ENCODE measurements around the gene CLEC6A. TPM values are rescaled to one million over a fixed set of nuclear protein-coding genes. Genes with fewer than 3 reads are reported as not detected.
"Not testable (repeated sequence)": the region's sequence is repeated elsewhere in the genome, so short reads cannot be mapped to it uniquely, and the experiment has no call there.

Gene CLEC6A
- total RNA-seq, 1 experiment from 2014 or later: not detected

DNA sequence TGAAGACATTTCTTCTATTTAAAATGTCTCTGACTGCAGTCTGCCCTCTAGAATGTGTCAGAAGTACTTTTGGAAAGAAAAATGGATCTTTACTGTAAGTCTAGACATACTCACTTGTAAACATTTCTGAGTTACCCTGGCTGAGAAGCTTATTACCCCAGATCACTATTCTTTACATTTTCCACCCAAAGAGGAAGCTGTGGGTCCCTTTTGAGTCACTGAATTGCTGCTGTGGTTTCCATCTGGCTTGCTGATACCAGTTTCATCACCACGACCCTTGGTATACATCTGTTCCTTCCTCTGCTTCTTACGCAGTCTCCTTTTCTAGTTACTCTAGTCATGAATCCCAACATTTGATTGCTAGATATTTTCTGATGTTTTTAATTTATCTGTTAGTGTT lies 37.3 kb downstream of the CLEC6A start:
- DNase-seq (ENCODE audit: low spot score): no peak

DNA sequence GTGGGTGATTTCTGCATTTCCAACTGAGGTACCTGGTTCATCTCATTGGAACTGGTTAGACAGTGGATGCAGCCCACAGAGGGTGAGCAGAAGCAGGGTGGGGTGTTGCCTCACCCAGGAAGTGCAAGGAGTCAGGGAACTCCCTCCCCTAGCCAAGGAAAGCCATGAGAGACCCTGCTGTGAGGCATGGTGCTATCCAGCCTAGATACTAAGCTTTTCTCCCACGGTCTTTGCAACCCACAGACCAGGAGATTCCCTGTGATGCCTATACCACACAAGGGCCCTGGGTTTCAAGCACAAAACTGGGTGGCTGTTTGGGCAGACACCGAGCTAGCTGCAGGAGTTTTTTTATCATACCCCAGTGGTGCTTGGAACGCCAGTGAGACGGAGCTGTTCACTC lies 39.9 kb downstream of the CLEC6A start:
- DNase-seq (ENCODE audit: low spot score): not testable (repeated sequence)

DNA sequence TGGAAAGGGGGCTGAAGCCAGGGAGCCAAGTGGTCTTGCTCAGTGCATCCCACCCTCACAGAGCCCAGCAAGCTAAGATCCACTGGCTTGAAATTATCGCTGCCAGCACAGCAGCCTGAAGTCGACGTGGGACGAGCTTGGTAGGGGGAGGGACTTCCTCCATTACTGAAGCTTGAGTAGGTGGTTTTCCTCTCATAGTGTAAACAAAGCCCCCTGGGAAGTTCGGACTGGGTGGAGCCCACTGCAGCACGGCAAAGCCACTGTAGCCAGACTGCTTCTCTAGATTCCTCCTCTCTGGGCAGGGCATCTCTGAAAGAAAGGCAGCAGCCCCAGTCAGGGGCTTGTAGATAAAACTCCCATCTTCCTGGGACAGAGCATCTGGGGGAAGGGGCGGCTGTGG lies 40.3 kb downstream of the CLEC6A start:
- DNase-seq (ENCODE audit: low spot score): not testable (repeated sequence)

DNA sequence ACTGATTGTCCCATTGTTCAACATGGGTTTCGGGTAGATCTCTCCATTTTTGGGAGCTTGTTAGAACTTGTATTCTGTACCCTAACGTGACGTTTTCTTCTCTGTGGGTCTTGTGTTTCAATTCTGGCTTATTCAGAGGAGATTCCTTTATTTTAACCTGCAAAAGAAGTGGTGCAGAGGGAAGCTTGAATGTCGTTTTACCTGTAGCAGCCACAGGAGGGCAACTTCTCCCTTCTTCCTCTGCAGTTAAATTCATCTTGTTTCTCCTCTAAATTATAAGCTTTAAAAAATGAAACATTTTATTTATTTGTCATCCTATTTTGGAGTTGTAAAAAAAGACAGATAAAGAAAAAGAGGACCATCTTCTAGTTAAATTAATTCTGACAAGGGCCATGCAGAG lies 43.9 kb downstream of the CLEC6A start:
- DNase-seq (ENCODE audit: low spot score): no peak

DNA sequence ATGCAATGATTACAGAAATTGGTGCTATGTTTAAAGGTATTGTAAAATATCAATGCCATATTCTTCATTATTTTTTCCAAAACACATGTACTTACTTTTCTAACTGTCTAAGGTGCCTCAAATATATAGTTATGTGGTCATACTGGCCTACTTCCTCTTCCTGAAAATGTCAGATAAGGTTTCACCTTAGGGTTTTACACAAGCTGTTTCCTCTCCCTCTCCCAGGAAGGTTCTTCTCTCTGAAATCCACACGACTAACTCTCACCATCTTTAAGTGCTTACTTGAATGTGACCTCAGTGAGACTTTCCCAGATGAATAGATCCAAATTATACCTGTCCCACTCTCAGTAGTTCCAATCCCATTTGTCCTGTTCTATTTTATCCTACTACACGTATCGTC lies 46.0 kb downstream of the CLEC6A start:
- DNase-seq (ENCODE audit: low spot score): no peak

DNA sequence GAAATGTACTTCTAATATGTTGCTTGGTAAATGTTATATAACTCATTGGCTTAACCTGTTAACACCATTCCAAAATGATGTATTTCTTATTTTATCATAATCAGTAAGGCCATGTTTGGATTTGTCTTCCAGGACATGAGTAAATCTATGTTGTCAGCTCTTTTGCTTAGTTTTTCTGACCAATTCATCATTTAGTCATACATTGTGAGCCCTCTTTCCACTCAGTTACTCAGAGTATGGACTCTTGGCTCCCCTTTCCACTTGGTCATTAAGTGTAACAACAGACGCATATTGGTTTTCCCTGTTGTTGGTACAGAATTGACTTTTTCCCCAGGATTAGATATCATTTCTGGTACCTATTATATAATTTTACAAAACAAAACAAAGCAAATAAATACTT lies 48.6 kb downstream of the CLEC6A start:
- no peak for DNase-seq (ENCODE audit: low spot score)

DNA sequence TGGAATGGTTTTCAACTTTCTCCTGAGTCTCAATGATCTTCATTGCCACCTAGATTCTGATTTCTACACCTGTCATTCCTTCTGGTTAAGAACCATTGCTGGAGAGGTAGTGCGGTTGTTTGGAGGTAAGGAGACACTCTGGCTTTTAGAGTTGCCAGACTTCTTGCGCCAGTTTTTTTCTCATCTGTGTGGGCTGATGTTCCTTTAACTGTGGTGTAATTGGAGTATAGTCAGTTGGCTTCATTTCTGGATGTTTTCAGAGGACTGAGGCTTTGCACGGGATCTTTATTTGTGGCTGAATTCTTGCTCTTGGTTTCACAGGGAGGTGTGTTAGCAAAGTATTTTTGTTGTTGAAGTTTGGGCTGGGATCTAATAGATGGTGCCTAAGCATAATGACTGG lies 51.8 kb downstream of the CLEC6A start:
- DNase-seq (ENCODE audit: low spot score): no peak

DNA sequence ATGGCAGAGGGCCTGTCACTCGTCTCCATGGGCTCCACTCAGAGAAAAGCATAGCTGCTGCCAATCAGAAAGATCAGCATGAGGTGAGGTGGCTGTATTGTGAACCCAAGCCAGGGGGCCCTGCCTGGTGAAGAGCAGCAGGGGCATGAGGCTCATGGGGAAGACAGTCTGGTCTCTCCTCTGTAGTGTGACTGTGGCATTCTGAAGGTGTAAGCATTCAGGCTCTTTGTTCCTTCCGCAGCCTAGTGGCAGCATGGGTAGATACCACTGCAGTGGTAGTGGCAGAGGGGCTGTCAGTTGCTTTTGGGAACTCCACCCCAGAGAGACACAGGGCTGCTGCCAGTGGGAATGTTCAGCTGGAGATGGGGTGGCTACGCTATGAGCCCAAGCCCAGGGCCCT lies 52.5 kb downstream of the CLEC6A start:
- DNase-seq (ENCODE audit: low spot score): no peak

DNA sequence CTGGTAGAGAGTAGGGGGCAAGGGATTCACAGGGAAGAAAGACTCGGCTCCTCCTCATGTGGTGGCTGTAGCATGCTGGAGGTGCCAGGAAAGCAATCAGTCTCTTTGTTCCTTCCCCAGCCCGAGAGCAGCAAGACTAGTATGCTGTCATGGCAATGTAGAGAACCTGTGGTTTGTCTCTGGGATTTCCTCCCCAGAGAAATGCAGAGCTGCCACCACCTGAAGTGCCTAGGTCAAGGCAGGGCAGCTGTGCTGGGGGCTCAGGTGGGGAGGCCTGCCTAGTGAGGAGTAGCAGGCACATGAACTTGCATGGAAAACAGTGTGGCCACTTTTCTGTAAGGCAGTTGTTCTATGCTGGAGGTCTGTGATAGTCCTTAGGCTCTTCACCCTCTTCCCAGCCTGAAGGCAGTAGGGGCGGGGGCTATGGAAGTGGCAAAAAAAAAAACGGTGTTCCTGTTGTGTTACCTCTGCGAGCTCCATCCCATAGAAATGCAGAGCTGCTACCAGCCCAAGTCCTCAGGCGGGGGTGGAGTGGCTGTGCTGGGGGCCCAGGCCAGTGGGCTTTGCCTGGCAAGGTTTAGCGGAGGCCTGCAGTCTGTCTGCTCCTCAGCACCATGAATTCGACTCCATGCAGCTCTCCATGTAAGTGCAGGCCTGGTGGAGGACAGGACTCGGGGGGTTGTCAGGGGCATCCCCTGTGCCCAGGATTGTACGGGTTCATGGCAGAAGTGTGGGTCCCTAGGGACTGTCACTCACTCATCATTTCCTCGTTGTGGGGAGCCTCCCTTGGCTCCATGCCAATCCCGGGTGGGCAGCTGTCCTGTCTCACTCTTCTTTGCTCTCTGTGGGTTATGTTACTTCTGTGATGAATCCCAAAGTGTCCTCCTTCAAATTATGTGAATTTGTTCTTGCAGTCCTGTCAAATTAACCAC lies 53.4 kb downstream of the CLEC6A start:
- DNase-seq (ENCODE audit: low spot score): no peak

DNA sequence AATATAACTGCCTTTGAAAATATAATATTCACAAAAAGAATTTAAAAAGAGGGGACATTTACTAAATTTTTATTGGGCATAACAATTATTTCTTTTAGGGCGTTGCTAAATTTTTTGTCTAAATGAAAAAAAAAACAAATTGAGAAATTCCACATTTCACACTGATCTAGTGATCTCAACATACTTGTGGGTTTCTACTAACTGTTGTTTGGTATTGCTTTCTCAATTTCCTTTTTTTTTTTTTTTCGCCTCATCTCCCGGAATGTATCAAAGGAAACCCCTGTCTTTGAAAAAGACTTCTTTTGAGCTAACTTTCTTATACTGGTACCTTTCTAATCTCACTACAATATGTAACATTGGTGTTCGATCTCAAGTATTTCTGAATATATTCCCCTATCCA lies 57.5 kb downstream of the CLEC6A start, which contains the start of gene CLEC4D:
CLEC4D (plus strand) TSS at position 248 of the 400 bp plus-strand sequence. CDS start 230 bp downstream, outside the sequence.
- DNase-seq (ENCODE audit: low spot score): no peak

DNA sequence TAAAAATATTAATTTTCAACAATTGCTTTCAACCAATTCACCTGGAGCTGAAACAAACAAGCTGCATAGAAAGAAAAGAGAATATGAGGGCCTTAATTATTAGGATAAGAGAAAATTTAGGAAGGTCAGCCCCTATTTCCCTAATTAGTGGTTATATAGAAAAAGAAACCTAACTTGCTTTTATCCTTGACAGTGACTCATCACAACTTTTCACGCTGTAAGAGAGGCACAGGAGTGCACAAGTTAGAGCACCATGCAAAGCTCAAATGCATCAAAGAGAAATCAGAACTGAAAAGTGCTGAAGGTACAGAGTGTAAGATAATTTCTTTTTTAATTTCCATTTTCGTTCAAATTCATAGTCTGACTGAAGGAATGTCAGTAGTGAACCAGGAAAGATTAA lies 62.2 kb downstream of the CLEC6A start:
- no peak for DNase-seq (ENCODE audit: low spot score)

DNA sequence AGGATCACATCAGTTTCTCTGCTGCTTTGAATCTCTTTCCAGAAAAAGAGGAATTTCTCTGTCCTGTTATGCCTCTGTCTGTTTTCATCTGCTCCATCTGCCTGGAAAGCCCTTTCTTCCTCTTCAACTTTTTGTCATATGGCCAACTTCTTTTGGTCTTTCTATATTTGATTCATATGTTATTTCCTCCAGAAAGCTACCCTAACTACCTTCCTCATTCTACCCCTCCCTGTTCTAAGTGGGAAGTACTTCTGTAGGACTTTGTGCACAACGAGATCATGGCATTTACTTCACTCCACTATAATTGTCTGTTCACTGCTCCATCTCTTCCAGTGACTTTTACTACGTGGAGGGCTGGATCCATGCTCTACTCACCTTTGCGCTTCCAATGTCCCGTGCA lies 63.4 kb downstream of the CLEC6A start:
- DNase-seq (ENCODE audit: low spot score): no peak

DNA sequence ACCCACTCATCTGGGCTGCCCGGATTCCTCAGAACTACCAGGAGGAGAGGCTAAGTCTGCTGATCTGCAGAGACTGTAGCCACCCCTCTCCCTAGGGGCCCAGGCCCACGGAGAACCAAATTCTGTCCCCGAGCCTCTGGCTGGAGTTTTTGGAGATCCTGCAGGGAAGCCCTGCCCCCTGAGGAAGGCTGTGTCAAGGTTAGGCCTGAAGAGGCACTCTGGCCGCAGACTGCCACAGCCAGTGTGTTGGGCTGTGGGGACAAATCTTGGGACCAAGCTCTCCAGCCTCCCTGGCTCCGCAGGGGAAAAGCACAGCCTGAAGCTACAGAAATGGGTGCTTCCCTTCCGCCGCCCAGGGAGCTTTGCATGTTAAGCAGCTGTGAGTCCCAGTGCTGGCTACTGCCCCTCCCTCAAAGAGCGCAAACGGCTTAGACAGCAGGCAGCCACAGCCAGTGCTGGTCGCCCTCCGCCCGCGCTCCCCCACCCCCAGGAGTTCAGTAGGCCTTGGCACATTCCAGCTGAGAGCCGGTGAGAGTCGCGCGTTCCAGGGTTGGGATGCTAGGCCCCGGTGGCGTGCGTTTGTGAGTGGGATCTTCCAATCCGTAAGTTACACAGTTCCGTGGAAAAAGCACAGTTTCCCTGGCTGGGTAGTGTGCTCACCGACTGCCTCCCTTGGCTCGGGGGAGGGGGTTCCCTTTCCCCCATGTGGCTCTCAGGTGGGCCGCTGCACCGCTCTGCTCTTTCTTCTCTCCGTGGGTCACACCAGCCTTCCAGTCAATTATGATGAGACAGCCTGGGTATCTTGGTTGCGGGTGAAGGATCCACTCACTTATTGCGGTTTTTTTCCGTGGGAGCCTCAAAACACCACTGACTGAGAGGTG lies 71.7 kb downstream of the CLEC6A start:
- DNase-seq (ENCODE audit: low spot score): no peak

Small RNAs within 50 kb of the gene (small RNA-seq; reads per million reads assigned to genes)
- not detected for gene RNU6-275P

Other genes starting within 250 kb of the CLEC6A start
- not detected in 2 replicates for gene FAM90A1, start 228.3 kb upstream of the CLEC6A start, total RNA-seq (2014; rRNA removed; shearing (Covaris generic))
- gene CLEC4D, start 57.5 kb downstream of the CLEC6A start, total RNA-seq (2014; rRNA removed; shearing (Covaris generic)): not detected in 2 replicates
- gene CLEC4E, start 84.9 kb downstream of the CLEC6A start, total RNA-seq (2014; rRNA removed; shearing (Covaris generic)): not detected in 2 replicates
- gene AICDA, start 156.9 kb downstream of the CLEC6A start, total RNA-seq (2014; rRNA removed; shearing (Covaris generic)): not detected in 2 replicates
- gene MFAP5, start 206.9 kb downstream of the CLEC6A start, total RNA-seq (2014; rRNA removed; shearing (Covaris generic)): not detected in 2 replicates
- gene RIMKLB, start 242.0 kb downstream of the CLEC6A start, total RNA-seq (2014; rRNA removed; shearing (Covaris generic)): not detected in 2 replicates

All from HT-29 (cell line).